Calu3 (cell line): ENCODE data around the gene TNFRSF6B. TPM values are rescaled to one million over a fixed set of nuclear protein-coding genes. Genes with fewer than 3 reads are reported as not detected.
"Not testable (repeated sequence)": the region's sequence is repeated elsewhere in the genome, so short reads cannot be mapped to it uniquely, and the experiment has no call there.

Source experiments
- BruUV-seq: library from RNA; stranded (reverse); fragments of 400-500 nt; replicated peaks from 2 replicates; lab custom pipeline; 2021; lab: Mats Ljungman, UMichigan
- CTCF ChIA-PET: fragments of 300-600 bp; sonication (Branson Sonifier 250); formaldehyde crosslinking; loops from one replicate; lab custom pipeline; 2022; ENCODE audit warnings: antibody characterized with exemption; lab: Charles Lee
- DNase-seq: peaks from one replicate; pipeline ENCODE4 v3.0.0; 2022
- H3K27ac Mint-ChIP-seq: one replicate; pipeline ENCODE4 v1.8.0; 2022; ENCODE audit warnings: mixed read lengths; ENCODE audit not compliant: unreplicated experiment
- H3K27me3 Mint-ChIP-seq: one replicate; pipeline ENCODE4 v1.8.0; 2022; ENCODE audit warnings: mixed read lengths; ENCODE audit not compliant: unreplicated experiment
- H3K36me3 Mint-ChIP-seq: one replicate; pipeline ENCODE4 v1.8.0; 2022; ENCODE audit warnings: mild to moderate bottlenecking, moderate library complexity, mixed read lengths; ENCODE audit not compliant: insufficient read depth, unreplicated experiment
- H3K4me1 Mint-ChIP-seq: one replicate; pipeline ENCODE4 v1.8.0; 2022; ENCODE audit warnings: mild to moderate bottlenecking, low read depth, mixed read lengths; ENCODE audit not compliant: unreplicated experiment
- H3K4me3 Mint-ChIP-seq: one replicate; pipeline ENCODE4 v1.8.0; 2022; ENCODE audit warnings: mild to moderate bottlenecking, low read depth, moderate library complexity, mixed read lengths; ENCODE audit not compliant: unreplicated experiment
- H3K9me3 Mint-ChIP-seq: one replicate; pipeline ENCODE4 v1.8.0; 2022; ENCODE audit warnings: low read depth, mixed read lengths; ENCODE audit not compliant: unreplicated experiment
- CTCF ChIP-seq: fragments of 200-600 bp; IDR thresholded peaks from one replicate; pipeline ENCODE4 v1.8.0; 2022; ENCODE audit warnings: antibody characterized with exemption; ENCODE audit not compliant: unreplicated experiment
- intact Hi-C: fragments of 100-400 bp; cut with micrococcal nuclease; formaldehyde crosslinking; loops from one replicate; pipeline ENCODE4 v1.10.0; 2022; ENCODE audit not compliant: unreplicated experiment
- total RNA-seq: library from RNA; stranded (reverse); gene quantifications from 2 replicates; pipeline ENCODE4 v1.2.3, GENCODE V29; 2022

The TNFRSF6B gene
- total RNA-seq, 1 experiment from 2014 or later: not detected

GRCh38 chr20:63658749-63659187 is 37.7 kb upstream of the TNFRSF6B start:
- TF ChIP-seq CTCF: no peak
- no peaks in the 10 kb centered on the region for H3K9me3 Mint-ChIP-seq
- no TSS peak for BruUV-seq
- peaks cover 16% of the 10 kb centered on the region for H3K27me3 Mint-ChIP-seq
- peak overlapping the region; percentile 93 for H3K4me3 Mint-ChIP-seq
- H3K27ac Mint-ChIP-seq: peak overlapping the region; percentile 73
- no peak for DNase-seq
- H3K4me1 Mint-ChIP-seq: peaks cover 31% of the 10 kb centered on the region
- H3K36me3 Mint-ChIP-seq: peaks cover 39% of the 10 kb centered on the region
- intact Hi-C loops: no loop called here
- CTCF ChIA-PET: interaction anchor here (0.8 to 1.1 kb wide), 8 partner anchors 17 to 322 kb away, joined by 3 to 13 read pairs (median 3); partner anchors contain the start of genes ARFRP1, PRPF6, PTK6 and ZGPAT

- CTCF ChIA-PET: no interaction called here
- H3K27ac Mint-ChIP-seq: no peak overlapping the region
- no peak for DNase-seq
Measured at GRCh38 chr20:63659370-63659769, 37.1 kb upstream of the TNFRSF6B start.

GRCh38 chr20:63660174-63660573 is 36.3 kb upstream of the TNFRSF6B start:
- H3K27ac Mint-ChIP-seq, DNase-seq, H3K9me3 Mint-ChIP-seq, intact Hi-C loops, H3K27me3 Mint-ChIP-seq, CTCF ChIA-PET: not testable (repeated sequence)
- Mint-ChIP-seq H3K36me3 (peaks cover 39% of the 10 kb centered on the region), H3K4me1 (peaks cover 27% of the 10 kb centered on the region), H3K4me3 (peak overlapping the region; percentile 93)
- TSS peak; percentile 63 for BruUV-seq

More at GRCh38 chr20:63659370-63659769, 37.1 kb upstream of the TNFRSF6B start:
- H3K36me3 Mint-ChIP-seq: peaks cover 39% of the 10 kb centered on the region
- peaks cover 27% of the 10 kb centered on the region for H3K4me1 Mint-ChIP-seq
- peak overlapping the region; percentile 93 for H3K4me3 Mint-ChIP-seq
- peaks cover 10% of the 10 kb centered on the region for H3K27me3 Mint-ChIP-seq
- no TSS peak for BruUV-seq
- intact Hi-C loops: no loop called here
- no peak for TF ChIP-seq CTCF
- H3K9me3 Mint-ChIP-seq: no peaks in the 10 kb centered on the region

- Mint-ChIP-seq H3K4me1 (peaks cover 27% of the 10 kb centered on the region), H3K4me3 (no peak overlapping the region), H3K36me3 (peaks cover 39% of the 10 kb centered on the region), H3K27me3 (no peaks in the 10 kb centered on the region), H3K9me3 (no peaks in the 10 kb centered on the region), H3K27ac (no peak overlapping the region)
- intact Hi-C loops: no loop called here
- no peak for DNase-seq
- CTCF ChIA-PET: no interaction called here
- BruUV-seq: no TSS peak
- TF ChIP-seq CTCF: no peak
Measured at GRCh38 chr20:63660622-63661021, 35.8 kb upstream of the TNFRSF6B start.

GRCh38 chr20:63661108-63661507 is 35.3 kb upstream of the TNFRSF6B start:
- intact Hi-C loops: no loop called here
- H3K4me3 Mint-ChIP-seq: no peak overlapping the region
- peaks cover 27% of the 10 kb centered on the region for H3K4me1 Mint-ChIP-seq
- no TSS peak for BruUV-seq
- H3K9me3 Mint-ChIP-seq: no peaks in the 10 kb centered on the region
- no peak for DNase-seq
- no peak for TF ChIP-seq CTCF
- no peaks in the 10 kb centered on the region for H3K27me3 Mint-ChIP-seq
- peaks cover 40% of the 10 kb centered on the region for H3K36me3 Mint-ChIP-seq
- CTCF ChIA-PET: no interaction called here
- no peak overlapping the region for H3K27ac Mint-ChIP-seq
